ENCODE data around the gene ERICH6B. TPM values are rescaled to one million over a fixed set of nuclear protein-coding genes. Genes with fewer than 3 reads are reported as not detected.

The ERICH6B gene
- total RNA-seq, 1 donor from 2014 or later: not detected

DNA sequence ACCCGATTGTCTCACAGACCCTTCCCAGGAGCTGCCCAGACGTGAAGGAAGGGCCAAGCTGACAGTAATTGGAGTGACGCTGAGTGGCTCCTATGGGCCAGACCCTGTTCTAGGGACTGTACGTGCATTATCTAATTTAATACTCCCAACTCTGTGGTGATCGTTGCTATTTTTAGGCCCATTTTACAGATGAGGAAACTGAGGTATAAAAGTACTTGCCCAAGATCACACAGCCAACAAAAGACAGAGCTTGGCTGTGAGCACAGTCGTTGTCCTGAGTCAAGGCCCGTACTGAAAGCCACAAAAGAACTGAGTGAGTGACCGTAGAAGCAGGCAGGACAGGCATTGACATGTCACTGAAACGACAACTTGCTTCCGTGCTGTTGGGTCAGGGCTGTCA lies 74.7 kb downstream of the ERICH6B start:
- DNase-seq: no peak

DNA sequence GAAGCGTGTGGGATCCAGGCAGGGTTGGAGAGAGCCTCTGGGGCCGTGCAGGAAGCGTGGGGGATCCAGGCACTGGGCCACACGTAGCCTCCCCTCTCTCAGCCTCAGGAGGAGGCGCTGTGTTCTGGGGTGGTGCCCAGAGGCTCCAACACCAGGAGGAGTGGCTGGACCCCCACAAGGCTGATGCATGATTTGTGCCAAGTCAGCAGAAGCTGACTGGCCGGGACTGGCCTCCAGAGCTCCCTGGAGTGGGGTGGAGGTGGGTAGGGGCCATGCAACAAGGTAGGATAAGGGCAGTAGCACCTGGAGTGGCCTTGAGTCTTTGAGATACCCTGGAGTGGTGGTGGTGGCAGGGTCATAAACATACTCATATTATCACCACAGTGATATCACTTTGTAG lies 75.3 kb downstream of the ERICH6B start:
- DNase-seq: no peak

DNA sequence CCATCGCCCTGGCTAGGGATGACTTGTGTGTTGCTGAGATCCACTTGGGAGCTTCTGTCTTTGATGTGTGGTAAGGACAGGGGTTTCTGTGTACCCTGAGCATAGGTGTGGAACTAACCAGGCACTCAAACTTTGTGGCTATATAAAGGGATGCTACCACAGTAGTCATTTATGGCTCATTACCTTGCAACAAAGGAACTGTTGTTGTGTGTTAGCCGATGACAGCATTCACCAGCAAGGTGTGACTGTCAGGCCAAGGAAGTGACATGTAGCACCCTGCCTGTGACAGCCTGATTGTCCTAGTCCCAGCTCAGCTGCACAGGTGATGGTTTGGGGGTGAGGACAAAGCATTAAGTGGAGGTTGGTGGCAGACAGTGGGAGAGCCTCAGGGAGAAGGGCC lies 77.2 kb downstream of the ERICH6B start:
- DNase-seq: no peak

DNA sequence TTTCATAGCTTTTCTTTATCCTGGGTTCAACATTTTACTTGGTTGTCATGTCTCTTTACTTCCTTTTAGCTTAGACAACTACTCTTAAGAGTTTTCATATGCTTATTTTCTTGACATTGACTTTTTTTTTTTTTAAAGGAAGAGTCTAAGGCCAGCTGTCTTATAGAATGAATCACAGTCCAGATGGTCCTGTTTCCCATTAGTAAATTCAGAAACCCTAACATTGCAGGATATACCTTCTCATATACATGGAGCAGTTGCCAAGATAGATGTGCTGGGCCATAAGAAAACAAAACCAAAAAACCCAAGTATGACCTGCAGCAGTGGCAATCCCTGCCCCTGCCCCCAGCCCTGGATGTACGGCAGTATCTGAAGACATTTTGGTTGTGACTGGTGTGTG lies 78.0 kb downstream of the ERICH6B start:
- peak; percentile 20 for DNase-seq

DNA sequence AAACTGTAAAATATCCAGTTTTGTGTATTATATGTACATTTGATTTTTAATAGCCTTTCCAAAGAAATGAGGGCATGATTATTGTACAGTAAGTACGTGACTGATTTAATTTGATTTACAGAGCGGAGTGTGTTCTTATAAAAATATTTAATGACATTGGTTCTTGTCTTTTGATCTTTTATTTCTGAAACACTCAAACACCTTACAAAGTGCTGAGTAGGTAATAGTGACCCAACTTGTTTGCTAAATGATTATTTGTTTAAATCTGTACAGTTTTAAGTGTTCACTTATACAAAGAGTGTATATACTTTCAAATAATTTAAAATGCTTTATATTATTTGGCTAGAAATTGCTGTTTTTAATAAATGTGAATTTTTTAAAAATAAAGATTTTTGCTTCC lies 79.3 kb downstream of the ERICH6B start:
- no peak for DNase-seq

DNA sequence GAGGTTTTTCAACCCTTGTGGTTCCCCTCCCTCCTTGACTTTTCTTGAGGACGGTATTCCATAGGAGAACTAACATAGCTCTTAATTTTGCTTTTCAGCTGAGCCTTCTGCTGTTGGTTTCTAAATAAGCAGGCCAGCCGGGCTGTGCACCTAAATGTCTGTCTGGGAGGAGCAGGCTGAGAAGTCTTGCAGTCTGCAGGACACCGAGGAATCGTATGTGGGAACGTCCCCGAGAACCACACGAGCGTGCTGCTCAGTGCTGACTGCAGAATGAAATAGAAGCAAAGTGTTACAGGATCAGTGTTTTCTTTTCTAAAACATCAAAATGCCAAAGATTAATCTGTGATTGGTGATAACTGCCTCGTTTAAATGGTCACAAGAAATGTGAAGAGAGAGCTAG lies 80.9 kb downstream of the ERICH6B start:
- no peak for DNase-seq

DNA sequence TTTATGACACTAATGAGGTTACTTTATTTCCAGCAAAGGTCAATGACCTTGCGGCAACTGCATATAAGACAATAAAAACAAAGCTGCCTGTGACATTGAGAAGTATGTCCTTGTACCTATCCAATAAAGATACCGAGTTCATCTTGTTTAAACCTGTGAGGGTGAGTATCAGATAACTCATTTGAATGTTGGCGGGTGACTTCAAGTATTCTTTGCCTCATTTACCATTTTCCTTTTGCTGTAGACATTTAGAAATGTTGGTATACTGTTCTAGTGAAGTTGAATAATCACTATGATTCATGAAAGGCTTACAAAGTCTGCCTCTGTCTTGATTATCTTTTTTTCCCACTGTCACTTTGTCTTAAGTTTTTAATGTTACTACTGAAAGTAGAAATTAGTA lies 85.8 kb downstream of the ERICH6B start:
- no peak for DNase-seq

DNA sequence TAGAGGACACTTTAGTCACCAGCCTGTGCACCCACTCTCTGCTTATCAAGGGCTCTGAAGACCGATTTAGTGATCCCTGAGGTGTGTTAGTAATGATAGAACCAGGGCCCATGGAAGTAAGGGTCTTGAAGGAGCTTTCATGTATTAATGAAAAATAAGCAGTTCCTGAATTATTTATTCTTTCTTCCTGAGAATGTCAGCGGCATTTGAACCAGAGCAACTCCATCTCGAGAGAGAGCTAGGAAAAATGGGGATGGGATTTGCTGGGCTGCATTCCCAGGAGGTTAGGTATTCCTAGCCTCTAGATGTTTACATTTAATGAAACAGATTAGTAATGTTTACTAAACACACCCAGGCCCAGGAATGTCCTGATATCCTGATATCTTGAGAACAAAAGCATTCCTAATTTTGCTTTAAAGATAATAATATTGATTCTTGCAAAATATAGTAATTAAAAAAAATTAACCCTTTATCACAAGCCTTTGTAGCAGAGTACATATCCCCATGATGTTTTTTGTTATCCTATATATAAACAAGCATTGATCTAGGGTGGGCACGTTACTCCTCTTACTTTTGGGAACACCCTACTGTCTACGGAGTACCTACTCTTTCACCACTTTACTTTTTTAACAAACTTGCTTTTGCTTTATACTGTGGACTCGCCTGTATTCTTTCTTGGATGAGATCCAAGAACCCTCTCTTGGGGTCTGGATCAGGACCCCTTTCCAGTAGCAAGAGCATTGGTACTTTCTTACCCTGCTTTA lies 87.7 kb downstream of the ERICH6B start:
- no peak for DNase-seq

DNA sequence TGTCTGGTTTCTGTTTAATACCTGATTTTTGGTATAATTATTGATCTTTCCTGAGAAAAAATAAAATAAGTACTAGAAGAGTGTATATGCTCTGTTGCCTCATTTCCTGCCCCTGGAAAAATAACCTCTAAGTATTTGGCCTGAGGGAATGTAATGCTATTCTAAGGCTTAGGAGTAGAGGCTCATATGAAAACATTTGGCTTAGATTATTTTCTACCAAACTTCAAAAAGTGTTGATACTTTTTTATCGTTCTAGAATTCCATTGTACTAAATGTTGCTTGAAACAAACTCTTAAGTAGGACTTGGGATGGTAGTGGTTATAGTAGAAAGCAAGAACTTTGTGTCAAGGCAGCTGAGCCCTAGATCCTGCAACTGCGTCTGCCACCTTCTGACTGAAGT lies 93.0 kb downstream of the ERICH6B start:
- DNase-seq: no peak

DNA sequence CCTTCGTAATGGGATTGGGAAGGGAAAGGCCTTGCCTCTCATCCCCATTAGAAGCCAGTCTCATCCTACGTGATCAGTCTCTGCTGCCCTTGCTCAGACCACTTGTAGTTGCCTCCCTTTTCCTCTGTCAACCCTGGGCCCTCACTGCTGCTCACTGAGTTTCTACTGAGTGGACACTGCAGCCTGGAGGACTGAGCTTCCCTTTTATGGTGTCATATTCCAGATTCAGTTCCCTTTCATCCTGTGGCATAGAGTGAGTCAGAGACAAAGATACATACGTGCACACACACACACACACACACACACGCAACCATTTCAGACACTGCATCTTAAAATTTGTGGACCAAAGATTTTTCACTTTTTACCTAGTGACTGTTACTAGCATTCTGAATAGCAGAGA lies 94.2 kb downstream of the ERICH6B start:
- no peak for DNase-seq

DNA sequence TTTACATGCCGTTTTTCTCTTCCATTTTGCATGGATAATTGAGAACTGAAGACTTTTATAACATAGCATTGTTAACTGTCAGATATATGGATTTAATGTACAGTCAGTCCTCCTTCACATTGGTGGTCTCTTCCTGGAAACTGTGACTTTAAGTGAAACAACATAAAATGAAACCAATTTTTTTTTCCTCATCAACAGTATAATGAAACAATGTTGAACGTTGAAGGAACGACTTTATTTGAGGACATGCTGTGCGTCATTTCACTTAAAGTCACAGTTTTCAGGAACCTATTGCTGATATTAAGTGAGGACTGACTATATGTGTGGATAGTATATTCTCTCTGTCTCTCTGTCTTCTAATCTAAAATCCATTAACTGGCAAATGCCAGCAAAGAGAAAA lies 96.0 kb downstream of the ERICH6B start:
- no peak for DNase-seq

DNA sequence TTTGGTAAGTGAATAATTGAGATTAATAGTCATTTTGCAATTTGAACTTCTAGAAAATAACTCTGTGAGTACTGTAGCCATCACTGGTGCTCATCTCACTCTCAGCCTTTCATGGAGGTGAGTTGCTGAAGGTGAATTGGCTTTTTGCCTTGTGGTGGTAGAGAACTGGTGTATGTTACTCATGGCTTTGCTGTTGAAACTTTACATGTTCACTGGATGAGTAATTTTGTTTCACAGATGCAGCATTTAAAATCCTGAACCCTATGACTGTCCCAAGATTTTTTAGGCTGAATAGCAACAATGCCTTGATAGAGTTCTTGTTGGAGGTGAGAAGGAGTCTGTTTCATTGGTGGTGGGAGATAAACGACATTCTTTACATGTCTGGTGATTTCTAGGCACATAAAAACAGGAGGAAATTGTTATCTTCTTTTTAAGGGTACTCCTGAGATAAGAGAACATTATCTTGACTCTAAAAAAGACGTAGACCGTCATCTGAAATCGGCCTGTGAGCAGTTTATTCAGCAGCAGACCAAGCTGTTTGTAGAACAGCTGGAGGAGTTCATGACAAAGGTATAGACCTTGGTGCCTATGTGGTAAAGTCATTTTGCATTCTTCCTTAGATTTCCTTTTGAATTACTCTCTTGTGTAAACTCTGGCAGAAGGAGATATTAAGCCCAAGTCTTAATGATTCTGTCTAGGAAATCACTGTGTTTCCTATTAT lies 96.9 kb downstream of the ERICH6B start:
- DNase-seq: no peak

DNA sequence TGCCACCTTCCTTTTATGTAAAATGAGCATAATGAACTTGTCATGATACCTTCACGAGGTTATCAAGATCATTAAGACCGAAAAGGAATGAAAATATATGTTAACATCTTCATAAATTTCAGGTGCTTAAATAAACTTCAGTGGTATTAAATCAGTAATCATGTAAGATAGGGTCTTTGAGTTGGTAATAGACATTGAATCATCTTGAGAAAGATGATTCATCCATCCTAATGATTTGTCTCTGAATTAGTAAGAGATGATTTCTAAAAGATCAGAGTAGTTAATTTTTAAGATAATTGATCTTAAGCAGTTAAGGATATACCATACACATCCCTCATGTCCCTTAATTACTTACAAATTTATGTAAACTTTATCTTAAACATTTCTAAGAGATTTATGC lies 98.8 kb downstream of the ERICH6B start:
- DNase-seq: no peak

DNA sequence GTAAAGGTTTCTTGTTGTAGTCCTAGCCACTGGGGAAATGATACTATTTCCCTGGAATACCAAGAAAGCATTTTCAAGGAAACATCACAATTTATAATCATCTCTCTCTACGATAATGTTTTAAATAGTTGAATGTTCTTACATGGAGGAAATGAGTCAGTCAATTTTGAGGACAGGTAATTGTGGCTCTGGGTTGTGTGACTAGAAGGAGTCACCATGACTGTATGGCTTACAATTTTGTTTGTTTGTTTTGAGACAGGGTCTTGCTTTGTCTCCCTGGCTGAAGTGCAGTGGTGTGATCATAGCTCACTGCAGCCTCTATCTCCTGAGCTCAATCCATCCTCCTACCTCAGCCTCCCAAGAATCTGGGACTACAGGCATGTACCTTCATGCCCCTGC lies 103.4 kb downstream of the ERICH6B start:
- DNase-seq: peak; percentile 57

DNA sequence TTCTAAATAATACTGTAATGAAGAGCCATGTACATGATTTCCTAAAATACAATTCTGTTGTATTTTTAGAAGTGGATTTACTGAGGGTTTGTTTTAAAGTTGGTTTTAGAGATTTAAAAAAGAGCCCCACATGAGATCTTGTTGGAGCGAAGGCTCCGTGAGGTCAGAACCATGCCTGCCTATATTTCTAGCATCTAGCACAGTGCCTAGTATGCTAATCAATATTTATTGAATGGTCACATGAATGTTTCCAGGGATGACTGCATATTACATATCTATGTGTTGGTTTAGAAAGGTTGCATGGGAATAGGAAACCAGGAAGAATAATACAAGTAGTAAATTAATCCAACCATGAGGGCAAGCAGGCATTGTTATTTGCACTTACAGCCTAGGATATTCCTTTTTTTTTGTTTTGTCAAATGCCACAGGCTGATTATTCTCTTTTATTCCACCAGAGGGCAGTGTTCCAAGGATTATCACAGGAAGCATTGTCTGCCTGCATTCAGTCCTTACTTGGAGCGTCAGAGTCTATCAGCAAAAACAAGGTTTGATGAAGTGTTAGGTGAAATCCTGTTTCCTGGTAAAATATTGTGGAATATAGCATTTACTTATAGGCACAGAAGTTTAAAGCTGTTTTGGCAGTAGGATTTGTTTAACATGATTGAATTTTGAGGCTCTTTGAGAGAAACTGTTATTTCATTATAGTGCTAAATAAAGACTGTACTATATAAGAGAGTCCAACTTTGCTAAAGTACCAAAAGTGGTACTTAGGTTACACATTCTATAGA lies 104.0 kb downstream of the ERICH6B start:
- peak; percentile 86 for DNase-seq

DNA sequence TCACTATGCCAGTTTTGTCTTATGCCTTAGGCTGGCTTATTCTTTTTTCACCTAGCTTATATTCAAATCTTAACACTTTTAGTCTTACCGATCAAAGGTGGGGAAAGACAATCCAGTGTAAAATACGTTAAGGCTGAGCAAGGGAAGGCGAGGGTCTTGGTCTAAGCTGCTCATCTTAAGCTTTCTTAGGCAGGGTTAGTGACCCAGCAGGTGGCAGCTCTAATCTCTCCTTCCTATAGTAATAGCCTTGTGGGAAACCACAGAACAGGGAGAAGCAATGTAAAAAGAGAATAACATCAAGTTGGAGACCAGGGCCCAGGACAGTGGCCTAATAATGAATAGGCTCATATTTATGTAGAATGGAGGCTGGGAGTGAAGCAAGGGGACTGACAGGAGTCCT lies 104.9 kb downstream of the ERICH6B start:
- no peak for DNase-seq

DNA sequence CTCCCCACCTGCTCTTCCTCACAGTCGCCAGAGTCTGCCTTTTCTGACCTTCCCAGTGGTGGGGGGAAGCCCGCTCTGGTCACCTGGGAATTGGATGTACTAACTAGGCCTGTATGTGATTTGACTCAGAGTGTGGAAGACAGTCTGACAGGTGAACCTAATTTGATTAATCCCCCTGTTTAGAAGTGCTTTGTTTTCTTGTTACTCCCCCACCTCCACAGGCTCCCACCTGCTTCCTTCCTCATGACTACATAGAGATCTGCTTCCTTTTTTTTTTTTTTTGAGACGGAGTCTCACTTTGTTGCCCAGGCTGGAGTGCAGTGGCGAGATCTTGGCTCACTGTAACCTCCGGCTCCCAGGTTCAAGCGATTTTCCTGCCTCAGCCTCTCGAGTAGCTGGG lies 106.8 kb downstream of the ERICH6B start:
- DNase-seq: peak; percentile 15

DNA sequence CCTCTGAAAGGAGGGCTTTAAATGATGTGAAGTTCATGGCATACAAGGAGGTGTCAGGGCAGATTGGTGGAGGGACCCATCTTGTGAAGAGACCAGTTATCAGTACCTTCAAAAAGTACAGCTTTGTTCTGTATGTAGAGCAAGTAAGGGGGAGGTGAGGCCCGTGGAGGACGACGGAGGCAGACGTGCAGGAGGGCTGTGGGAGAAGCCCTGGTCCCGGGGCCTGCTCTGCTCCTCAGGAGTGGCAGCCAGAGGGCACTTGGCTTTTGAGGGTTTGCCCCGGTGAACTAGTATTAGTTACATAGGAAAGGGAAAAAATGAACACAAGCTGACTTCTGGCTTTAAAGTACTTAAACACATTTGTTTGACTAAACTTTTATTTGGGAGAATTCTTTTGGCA lies 108.7 kb downstream of the ERICH6B start:
- DNase-seq: no peak

DNA sequence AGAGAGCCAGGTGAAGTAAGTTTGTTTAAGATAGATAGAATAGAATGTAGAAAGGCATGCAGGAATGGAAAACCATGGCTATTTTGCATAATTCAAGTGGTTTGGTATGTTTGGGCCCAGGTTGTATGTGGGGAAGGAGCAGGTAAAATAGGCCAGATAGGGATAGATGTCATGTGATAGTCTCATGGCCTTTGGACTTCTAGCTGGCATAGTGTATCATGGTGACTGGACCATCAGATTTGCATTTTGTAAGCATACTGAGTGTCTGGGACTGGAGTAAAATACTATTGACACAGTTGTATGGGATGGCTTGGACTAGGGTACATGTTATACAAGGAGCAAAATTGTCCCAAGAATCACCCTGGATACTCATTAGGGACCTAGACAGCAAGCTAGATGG lies 111.9 kb downstream of the ERICH6B start:
- no peak for DNase-seq

DNA sequence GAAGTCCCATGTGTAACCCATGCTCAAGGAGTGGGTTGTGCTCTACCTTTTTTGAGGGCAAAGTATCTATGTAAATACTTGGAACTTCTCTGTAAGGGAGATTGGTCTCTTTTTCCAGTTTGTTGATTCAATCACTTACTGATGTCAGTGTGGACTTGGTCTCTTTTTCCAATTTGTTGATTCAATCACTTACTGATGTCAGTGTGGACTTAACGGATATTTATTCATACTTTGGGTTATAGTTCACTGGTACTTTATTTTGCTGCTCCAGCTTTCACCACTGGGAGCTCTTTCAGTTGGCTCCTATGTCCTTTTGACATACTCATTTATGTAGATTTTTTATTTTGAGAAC lies 114.4 kb downstream of the ERICH6B start:
- DNase-seq: no peak

DNA sequence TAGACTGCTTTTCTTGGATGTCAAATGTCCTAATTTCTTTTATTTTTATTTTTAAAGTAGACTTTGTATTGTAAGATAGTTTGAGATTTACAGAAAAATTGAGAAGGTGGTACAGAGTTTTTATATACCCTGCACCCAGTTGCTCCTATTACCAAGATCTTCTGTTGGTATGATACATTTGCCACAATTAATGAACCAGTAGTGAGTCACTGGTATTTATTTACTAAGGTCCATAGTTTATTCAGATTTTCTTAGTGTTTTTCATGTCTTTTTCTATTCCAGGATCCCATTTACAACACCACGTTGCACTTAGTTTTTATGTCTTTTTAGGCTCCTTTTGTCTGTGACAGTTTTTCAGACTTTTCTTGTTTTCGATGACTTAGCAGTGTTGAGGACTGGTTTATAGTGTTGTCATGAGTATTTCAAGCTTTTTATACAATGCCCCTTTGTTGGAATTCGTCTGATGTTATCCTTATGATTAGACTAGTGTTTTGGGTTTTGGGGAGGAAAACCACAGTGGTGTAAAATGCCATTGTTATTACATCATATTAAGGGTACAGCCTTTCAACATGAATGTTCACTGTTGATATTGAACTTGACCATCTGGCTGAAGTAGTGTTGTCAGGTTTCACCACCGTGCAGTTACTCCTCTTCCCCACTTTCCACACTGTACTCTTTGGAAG lies 114.9 kb downstream of the ERICH6B start:
- DNase-seq: peak; percentile 60

DNA sequence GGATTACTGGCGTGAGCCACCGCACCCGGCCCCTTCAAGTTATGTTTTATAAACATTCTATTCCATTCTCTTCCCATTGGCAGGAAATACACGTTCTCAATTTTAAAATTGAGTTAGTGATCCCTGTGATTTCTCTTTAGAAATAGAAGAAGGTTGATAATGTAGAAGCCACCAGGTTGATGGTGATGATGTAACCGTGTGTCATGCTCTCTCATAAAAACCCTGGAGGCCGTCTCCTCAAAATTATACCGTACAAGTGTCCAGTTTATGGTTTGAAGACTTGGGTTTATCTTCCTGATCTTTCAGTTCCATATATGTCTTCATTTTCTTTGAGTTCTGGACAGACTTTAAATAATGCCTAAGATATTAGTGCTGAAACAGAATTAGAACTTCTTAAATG lies 118.6 kb downstream of the ERICH6B start:
- DNase-seq: no peak

DNA sequence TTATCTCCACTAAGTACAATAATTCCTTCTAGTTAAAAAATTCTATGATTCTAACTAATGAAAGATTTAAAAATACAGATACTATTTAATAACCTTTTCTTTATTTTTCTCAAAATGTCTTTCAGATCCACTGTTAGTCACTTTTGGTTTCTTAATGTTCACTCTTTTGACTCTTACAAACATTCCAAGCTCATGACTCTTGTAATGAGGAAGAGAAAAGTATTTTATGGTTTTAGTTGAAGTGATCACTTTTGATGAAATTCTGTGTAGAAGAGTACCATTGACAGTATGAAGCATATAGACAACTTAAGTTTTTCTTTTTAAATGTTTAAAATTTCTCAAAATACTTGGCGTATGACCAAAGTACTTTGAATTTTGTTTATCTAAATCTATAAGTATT lies 123.0 kb downstream of the ERICH6B start:
- no peak for DNase-seq

Data from dermis blood vessel endothelial cell (primary cell).